Hematopoietic multipotent progenitor cell treated with erythropoietin and hydrocortisone succinate and interleukin-3 and kit ligand, for 8 days (in vitro differentiated cells): ENCODE results near the gene GDAP2.

Source experiments
- DNase-seq: peaks from one replicate; pipeline ENCODE4 v3.0.0-alpha.2; 2015

GDAP2 gene

GRCh38 chr1:117838911-117839310, 90.5 kb downstream of the GDAP2 start:
- no peak for DNase-seq

GRCh38 chr1:117836069-117836468, 93.4 kb downstream of the GDAP2 start:
- no peak for DNase-seq

DNA sequence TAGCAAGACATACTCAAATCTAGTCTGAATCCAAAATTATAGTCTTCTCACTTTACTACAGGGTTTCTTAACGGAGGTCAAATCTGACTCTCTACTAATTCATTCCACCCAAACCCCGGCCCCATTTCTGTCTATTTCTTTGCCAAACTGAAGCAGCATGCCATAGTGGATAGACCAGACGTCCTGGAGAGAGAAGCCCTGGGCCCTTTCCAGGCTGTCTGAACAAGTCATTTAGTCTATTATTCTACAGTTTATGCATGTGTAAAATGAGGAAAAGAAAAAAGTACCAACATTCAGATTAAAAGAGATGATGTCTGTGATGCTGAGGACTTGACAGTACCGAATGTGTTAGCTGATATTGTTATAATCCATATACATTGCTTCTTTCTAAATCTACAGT, 95.0 kb downstream of the GDAP2 start:
- no peak for DNase-seq

GRCh38 chr1:117832453-117832852, 97.0 kb downstream of the GDAP2 start:
- DNase-seq = no peak

GRCh38 chr1:117830222-117830621, 99.2 kb downstream of the GDAP2 start:
- DNase-seq = no peak

- DNase-seq = no peak
These were observed 101.2 kb downstream of the GDAP2 start for GRCh38 chr1:117828201-117828600.

DNA sequence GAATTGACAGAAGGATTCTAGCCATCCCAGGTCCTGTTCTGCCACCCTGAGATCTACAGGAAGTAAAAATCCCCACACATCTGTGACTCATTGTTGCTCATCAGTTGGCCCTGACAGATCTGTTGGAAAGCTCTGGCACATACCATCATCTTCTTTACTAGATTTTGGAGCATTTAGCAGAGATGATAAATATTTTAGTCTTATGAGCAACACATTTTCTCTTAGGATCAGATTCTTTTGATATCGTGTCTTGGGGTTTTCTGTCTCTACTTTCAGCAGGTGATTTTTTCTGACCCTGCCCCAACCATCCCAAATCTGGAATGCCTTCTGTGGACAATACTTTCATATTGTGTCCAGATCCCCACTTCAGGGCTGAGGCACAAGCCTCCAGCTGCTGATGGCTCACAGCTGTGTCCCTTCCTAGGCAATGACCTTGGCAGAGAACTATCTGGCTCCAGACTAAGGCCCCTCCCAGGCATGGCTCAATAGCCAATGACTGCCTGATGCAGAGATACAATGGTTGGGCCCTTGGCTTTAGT, 102.8 kb downstream of the GDAP2 start:
- no peak for DNase-seq

DNA sequence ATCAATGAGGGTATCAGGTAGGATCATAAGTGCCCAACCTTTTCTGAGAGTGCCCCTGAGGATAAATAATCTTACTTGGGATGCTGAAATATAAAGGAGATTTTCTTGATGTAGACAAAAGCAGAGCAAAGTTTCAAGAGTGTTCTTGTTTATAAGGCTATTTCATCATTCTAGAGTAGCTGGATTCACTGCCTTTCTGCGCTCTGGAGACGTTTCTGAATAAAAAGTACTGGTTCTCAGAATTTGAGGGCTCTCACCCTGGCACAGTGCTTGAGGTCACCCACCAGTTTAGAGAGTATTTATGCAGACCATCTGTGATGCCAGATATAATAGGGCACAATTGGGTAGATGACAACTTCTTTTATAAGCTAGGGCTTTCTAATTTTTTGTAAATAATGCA, 103.3 kb downstream of the GDAP2 start:
- DNase-seq = no peak

- DNase-seq = no peak
These were observed 104.0 kb downstream of the GDAP2 start for GRCh38 chr1:117825414-117825813.

DNA sequence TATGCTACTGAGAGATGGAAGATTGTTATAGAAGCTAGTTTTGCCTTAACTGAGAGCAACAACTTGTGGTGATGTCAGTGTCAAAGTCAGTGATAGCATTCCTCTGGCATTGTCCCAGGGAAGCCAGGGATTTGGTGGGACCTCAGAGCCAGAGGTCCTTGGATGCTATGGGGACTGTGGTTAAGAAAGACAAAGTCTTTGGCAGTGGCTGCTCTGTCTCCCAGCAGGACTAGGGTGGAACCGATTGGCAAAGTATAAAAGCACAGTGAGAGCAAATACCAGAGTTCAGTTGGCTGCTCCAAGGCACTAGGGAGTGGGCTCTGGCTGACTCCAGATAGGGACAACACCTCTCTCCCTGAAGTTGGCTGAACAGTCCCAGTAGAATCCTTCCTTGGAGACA, 104.8 kb downstream of the GDAP2 start:
- DNase-seq = no peak

DNA sequence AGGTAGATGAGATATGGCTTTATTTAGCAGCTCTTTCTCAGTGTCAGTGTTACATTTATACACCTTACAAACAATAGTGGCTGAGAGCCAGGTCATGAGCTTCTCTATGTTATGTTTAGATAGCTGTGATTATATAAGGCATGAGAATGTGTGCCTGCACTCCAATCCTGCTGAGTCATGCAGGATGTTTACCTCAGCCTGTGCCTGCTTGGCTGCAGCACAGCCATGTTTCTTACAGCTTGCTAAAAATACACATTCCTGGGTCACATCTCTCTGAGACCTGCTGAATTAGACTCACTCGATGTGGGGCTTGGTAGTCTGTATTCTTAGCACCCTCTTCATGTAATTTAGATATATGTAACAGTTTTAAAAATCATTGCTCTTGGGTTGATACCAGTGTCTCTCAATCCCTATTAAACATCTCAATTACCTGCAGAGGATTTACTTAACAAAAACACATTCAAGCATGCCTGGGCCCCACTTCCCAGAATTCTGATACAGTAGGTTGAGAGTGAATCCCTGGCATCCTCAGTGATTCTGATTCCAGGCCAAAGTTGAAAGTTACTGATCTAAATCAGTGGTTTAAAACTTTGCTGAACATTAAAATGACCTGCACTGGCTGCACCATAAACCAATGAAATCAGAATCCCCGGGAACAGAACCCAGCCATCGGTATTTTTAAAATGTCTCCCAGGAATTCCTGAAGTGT, 107.5 kb downstream of the GDAP2 start:
- DNase-seq = peak; percentile 47

- no peak for DNase-seq
These were observed 108.1 kb downstream of the GDAP2 start for GRCh38 chr1:117821382-117821755.

DNA sequence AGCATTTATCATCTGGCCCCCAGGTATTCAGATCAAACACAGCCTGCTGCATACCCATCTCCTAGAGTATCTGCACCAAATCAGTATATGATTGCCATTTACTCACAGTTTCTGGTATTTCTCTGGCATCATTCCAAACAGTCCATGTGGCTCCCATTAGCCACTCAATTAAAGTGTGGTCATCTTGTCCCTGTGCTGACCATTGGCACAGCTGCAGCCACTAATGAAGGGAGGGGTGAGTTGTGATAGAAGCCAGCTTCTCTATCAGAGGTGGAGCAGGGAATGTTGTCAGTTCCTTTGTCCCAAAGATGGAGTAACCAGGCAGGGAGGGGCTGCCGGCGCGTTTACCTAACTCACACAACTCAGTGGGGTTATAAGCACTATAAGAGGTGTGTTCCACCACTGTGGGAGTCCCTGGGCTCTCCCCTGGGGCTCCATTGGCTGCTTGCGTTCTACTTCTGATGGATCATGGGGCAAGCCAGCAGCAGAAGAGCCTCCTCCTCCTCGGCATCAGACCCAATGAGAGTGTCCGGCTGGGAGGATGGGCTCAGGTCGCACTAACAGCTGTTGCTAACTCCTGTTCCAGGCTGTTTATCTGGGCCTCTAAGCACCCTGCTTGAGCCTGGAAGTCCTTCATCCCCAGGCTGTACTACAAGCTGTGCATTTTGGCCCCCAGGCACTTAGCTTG, 108.6 kb downstream of the GDAP2 start:
- DNase-seq = no peak

- DNase-seq = no peak
These were observed 109.3 kb downstream of the GDAP2 start for GRCh38 chr1:117820096-117820495.

- no peak for DNase-seq
These were observed 110.1 kb downstream of the GDAP2 start for GRCh38 chr1:117819301-117819700.

DNA sequence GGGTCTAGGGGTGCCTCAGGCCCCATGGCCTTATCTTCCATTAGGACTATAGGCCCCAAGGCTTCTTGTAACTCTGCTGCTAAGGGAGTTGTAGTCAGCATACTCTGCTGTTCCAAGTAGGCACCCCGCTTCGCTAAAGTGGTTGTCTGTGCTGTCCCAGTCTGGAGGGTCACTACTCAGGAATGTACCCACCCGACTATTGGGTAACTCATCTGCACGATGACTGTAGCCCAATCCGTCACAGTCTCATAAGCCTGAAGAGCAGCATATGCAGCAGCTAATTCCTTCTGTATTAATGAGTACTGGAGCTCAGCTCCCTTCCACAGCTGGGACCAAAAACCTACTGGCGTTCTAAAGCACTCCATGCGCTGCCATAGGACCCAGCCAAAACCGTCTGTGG, 111.0 kb downstream of the GDAP2 start:
- DNase-seq = no peak

DNA sequence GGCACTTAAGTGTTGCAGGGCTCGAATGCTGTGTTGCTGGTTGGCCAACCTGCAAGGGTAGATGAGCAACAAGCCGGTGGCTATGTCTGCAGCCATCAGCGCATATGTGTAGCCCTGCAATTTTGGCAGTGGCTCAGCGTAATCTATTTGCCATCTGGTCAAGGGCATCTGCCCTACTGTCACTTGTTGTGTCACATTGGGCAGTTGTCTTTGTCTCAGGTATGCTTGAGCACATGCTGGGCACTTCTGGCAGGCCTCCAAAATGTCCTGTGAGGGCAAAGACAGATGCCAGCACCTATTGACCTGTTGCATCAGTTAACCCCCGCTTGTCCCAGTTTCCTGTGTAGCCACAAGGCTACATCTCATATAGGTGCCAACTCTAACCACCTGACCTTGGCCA, 111.8 kb downstream of the GDAP2 start:
- no peak for DNase-seq

GRCh38 chr1:117815926-117816325, 113.5 kb downstream of the GDAP2 start:
- DNase-seq = no peak

- no peak for DNase-seq
These were observed 114.3 kb downstream of the GDAP2 start for GRCh38 chr1:117814856-117815797.
